GM12878 (cell line): ENCODE results near the gene RETREG3. TPM values are rescaled to one million over a fixed set of nuclear protein-coding genes. Genes with fewer than 3 reads are reported as not detected.

ENCODE experiments used
- ATAC-seq: fragments of 200-7000 bp; cut with Tn5 transposase; 3 replicates; pipeline ENCODE4 v1.9.1; 2020; ENCODE audit warnings: mild to moderate bottlenecking, moderate library complexity
- BruUV-seq: library from RNA; stranded (reverse); fragments of 400-500 nt; replicated peaks from 2 replicates; lab custom pipeline; 2021; lab: Mats Ljungman, UMichigan
- CTCF ChIA-PET: fragments of 300-600 bp; sonication (Branson Sonifier 250); formaldehyde crosslinking; extraction: SDS; loops from one replicate; lab custom pipeline; 2021; ENCODE audit warnings: inconsistent platforms; lab: Yijun Ruan, JAX
- POLR2A ChIA-PET: fragments of 350-600 bp; formaldehyde crosslinking; extraction: SDS; loops from one replicate; lab custom pipeline; 2021; ENCODE audit warnings: inconsistent platforms; lab: Charles Lee
- RAD21 ChIA-PET: fragments of 300-600 bp; sonication (Branson Sonifier 250); formaldehyde crosslinking; loops from one replicate; lab custom pipeline; 2023; ENCODE audit warnings: antibody characterized with exemption; ENCODE audit not compliant: unreplicated experiment; lab: Charles Lee
- SMC1A ChIA-PET: fragments of 300-600 bp; sonication (Branson Sonifier 250); formaldehyde crosslinking; loops from one replicate; lab custom pipeline; 2023; ENCODE audit not compliant: unreplicated experiment, uncharacterized antibody; lab: Charles Lee
- DNase-seq: peaks from one replicate; pipeline ENCODE4 v3.0.0-alpha.2; 2011; ENCODE audit warnings: low read depth, low spot score
- FAIRE-seq: peaks from 3 replicates; lab custom pipeline; 2011; peaks lifted over from hg19 to GRCh38; lab: Jason Lieb, UNC
- H2AFZ ChIP-seq: 2 replicates; pipeline ENCODE4 v1.6.0; 2011; ENCODE audit warnings: low read depth, low read length, control low read depth; ENCODE audit not compliant: control insufficient read depth
- H3K27ac ChIP-seq: 2 replicates; pipeline ENCODE4 v1.5.1; 2011; ENCODE audit warnings: control low read depth; ENCODE audit not compliant: control insufficient read depth, insufficient read depth
- H3K27me3 ChIP-seq, 2 experiments: replicated peaks in 1 of 2; 2 replicates each; pipeline versions ENCODE4 v1.6.0 to v1.6.1; 2011; ENCODE audit warnings: low read length in 1 of 2; ENCODE audit not compliant: control insufficient read depth in 2 of 2, insufficient read depth in 2 of 2
- H3K36me3 ChIP-seq, 2 experiments: 2 replicates each; pipeline ENCODE4 v1.5.1; 2011; ENCODE audit warnings: low read length in 1 of 2; ENCODE audit not compliant: control insufficient read depth in 2 of 2, insufficient read depth in 2 of 2
- H3K4me1 ChIP-seq: 2 replicates; pipeline ENCODE4 v1.6.1; 2011; ENCODE audit warnings: mild to moderate bottlenecking, low read length, moderate library complexity, mixed read lengths; ENCODE audit not compliant: control insufficient read depth, insufficient read depth
- H3K4me2 ChIP-seq: 2 replicates; pipeline ENCODE4 v1.6.0; 2011; ENCODE audit warnings: control low read depth; ENCODE audit not compliant: control insufficient read depth, insufficient read depth
- H3K4me3 ChIP-seq: fragments of 200-600 bp; sonication (generic); 2 replicates; pipeline ENCODE4 v1.5.1; 2016
- H3K79me2 ChIP-seq: 2 replicates; pipeline ENCODE4 v1.6.0; 2011; ENCODE audit warnings: low read length; ENCODE audit not compliant: control insufficient read depth, insufficient read depth
- H3K9ac ChIP-seq: 2 replicates; pipeline ENCODE4 v1.8.0; 2011; ENCODE audit warnings: low read length, control low read depth, mixed read lengths; ENCODE audit not compliant: control insufficient read depth, insufficient read depth
- H3K9me3 ChIP-seq: replicated peaks from 3 replicates; pipeline ENCODE4 v1.5.1; 2011; ENCODE audit warnings: mild to moderate bottlenecking, low read length; ENCODE audit not compliant: control insufficient read depth, insufficient read depth
- H4K20me1 ChIP-seq: 2 replicates; pipeline ENCODE4 v1.6.0; 2011; ENCODE audit not compliant: control insufficient read depth, insufficient read depth
- BACH1 ChIP-seq: fragments of 450-650 bp; IDR thresholded peaks from 2 replicates; pipeline ENCODE4 v1.6.1; 2017; ENCODE audit warnings: mild to moderate bottlenecking, borderline replicate concordance
- CHD4 ChIP-seq: fragments of 200-600 bp; sonication (generic); IDR thresholded peaks from 2 replicates; pipeline ENCODE4 v1.6.1; 2016; ENCODE audit warnings: mild to moderate bottlenecking
- E2F8 ChIP-seq: fragments of 450-650 bp; IDR thresholded peaks from 2 replicates; pipeline ENCODE4 v1.6.1; 2018; ENCODE audit warnings: mild to moderate bottlenecking, low read depth, moderate library complexity; ENCODE audit not compliant: partially characterized antibody
- HSF1 ChIP-seq: fragments of 150-350 bp; IDR thresholded peaks from 2 replicates; pipeline ENCODE4 v1.6.1; 2014; ENCODE audit warnings: mild to moderate bottlenecking, low read depth, low read length
- IKZF2 ChIP-seq, 2 experiments: fragments of 450-650 bp; IDR thresholded peaks; 2 replicates each; pipeline ENCODE4 v1.6.1; 2017; ENCODE audit warnings: mild to moderate bottlenecking in 2 of 2, moderate library complexity in 2 of 2
- SIN3A ChIP-seq: IDR thresholded peaks from 2 replicates; pipeline ENCODE4 v1.6.1; 2012; ENCODE audit warnings: low read depth, low read length, improper control_type of control experiment
- SIX5 ChIP-seq: IDR thresholded peaks from 2 replicates; pipeline ENCODE4 v1.6.1; 2011; ENCODE audit warnings: mild to moderate bottlenecking, low read depth, low read length, moderate library complexity; ENCODE audit not compliant: severe bottlenecking
- SUPT20H ChIP-seq: IDR thresholded peaks from 2 replicates; pipeline ENCODE4 v1.6.1; 2011; ENCODE audit warnings: low read depth, mild to moderate bottlenecking, low read length, moderate library complexity, borderline replicate concordance; ENCODE audit not compliant: control insufficient read depth
- WGBS: methylation state at CpG from one replicate; pipeline ENCODE4 v1.1.6; 2016; ENCODE audit warnings: low lambda C conversion rate; ENCODE audit not compliant: insufficient replicate concordance, insufficient coverage; ENCODE audit errors: missing lambda C conversion rate; 5-methylcytosine and 5-hydroxymethylcytosine counted together
- in situ Hi-C: fragments of 300-500 bp; cut with MboI; formaldehyde crosslinking; loops from 9 replicates; pipeline ENCODE4 v1.14.3; 2018; ENCODE audit warnings: mixed read lengths
- intact Hi-C: fragments of 100-400 bp; cut with micrococcal nuclease; formaldehyde crosslinking; loops from one replicate; pipeline ENCODE4 v1.14.2; 2022; ENCODE audit not compliant: unreplicated experiment
- polyA plus RNA-seq, 11 experiments: library from polyadenylated mRNA; depleted of rRNA in 4 of 11; unstranded in 6 of 11; stranded (reverse) in 5 of 11; fragments of >200 nt; fragmentation: Nextera tagmentation in 4 of 11; fragmentation: Illumina TruSeq in 1 of 11; extraction: Ambion mirVana in 4 of 11; extraction: Trizol in 1 of 11; gene quantifications; 1 replicate in 1 of 11; 2 replicates in 10 of 11; pipeline versions ENCODE4 v1.2.1 to v1.2.3, GENCODE V29; 2011 to 2016; ENCODE audit warnings: inconsistent platforms in 2 of 11, missing spikeins in 2 of 11, low read depth in 1 of 11
- total RNA-seq, 4 experiments: library from RNA; depleted of rRNA in 3 of 4; stranded (reverse); fragments of >200 nt in 3 of 4; fragmentation: Illumina TruSeq in 1 of 4; extraction: Trizol in 1 of 4; gene quantifications; 2 replicates each; pipeline versions ENCODE4 v1.2.1 to v1.2.3, GENCODE V29; 2013 to 2021

Gene RETREG3
- total and polyA plus RNA-seq, 10 of the 15 experiments (the other 5 are each of a cell fraction or from before 2014, with no cell fraction given): 7.0 to 50.6 (median 27.3) TPM

- ATAC-seq (no peak), DNase-seq (no peak), FAIRE-seq (no peak)
- Histone ChIP-seq H2AFZ (no peak overlapping the region), H3K4me3 (no peak overlapping the region), H3K9me3 (no peaks in the 10 kb centered on the region), H3K27me3 (no peaks in the 10 kb centered on the region), H3K9ac (no peak overlapping the region), H3K36me3 (no peaks in the 10 kb centered on the region; a peak in 2 of 4 replicates), H3K79me2 (no peaks in the 10 kb centered on the region), H3K4me1 (peaks cover 11% of the 10 kb centered on the region), H3K4me2 (no peak overlapping the region), H4K20me1 (no peaks in the 10 kb centered on the region), H3K27ac (no peak overlapping the region)
- WGBS: 79% methylated on average over 8 of the region's 8 CpGs
- POLR2A ChIA-PET: interaction anchor here (0.6 kb wide), 1 partner anchor 302 kb away, joined by 3 read pairs; no protein-coding TSS in a partner anchor
- BruUV-seq: no TSS peak
- SMC1A ChIA-PET: no interaction called here
- intact Hi-C loops (loop anchor here (5.0 kb wide), 1 partner anchor 217 kb away; the partner anchor contains the start of gene RAMP2), in situ Hi-C loops (no loop called here)
- CTCF ChIA-PET: interaction anchor here (1.7 kb wide), 1 partner anchor 136 kb away, joined by 6 read pairs; no protein-coding TSS in a partner anchor
- RAD21 ChIA-PET: no interaction called here
- no peak for TF ChIP-seq SIN3A
Measured at GRCh38 chr17:42544874-42545283, 64.3 kb downstream of the RETREG3 start.

- H3K9ac ChIP-seq: no peak overlapping the region
- H4K20me1 ChIP-seq: no peaks in the 10 kb centered on the region
- DNase-seq (no peak), ATAC-seq (no peak), FAIRE-seq (no peak)
- H3K36me3 ChIP-seq: peaks cover 0 to 5% of the 10 kb centered on the region in 2 experiments; a peak in 3 of 4 replicates
- POLR2A ChIA-PET: no interaction called here
- RAD21 ChIA-PET: interaction anchor here (1.2 kb wide), 1 partner anchor 11 kb away, joined by 3 read pairs; no protein-coding TSS in a partner anchor
- H3K79me2 ChIP-seq: no peaks in the 10 kb centered on the region
- H3K4me3 ChIP-seq: no peak overlapping the region
- no peaks in the 10 kb centered on the region for H3K9me3 ChIP-seq
- H2AFZ ChIP-seq: no peak overlapping the region
- CTCF ChIA-PET: no interaction called here
- H3K4me2 ChIP-seq: no peak overlapping the region
- WGBS: 96% methylated on average over 39 of the region's 39 CpGs
- SMC1A ChIA-PET: no interaction called here
- BruUV-seq: no TSS peak
- in situ Hi-C loops: no loop called here
- 0 out of 2 replicates have a peak, but pooled peaks cover 3% of the 10 kb centered on the region for H3K4me1 ChIP-seq
- no peaks in the 10 kb centered on the region for H3K27me3 ChIP-seq
- intact Hi-C loops: no loop called here
- TF ChIP-seq SIX5 (no peak), BACH1 (no peak), HSF1 (no peak), SUPT20H (no peak), IKZF2 (IDR thresholded peaks at IDR 0.05) (no peak), E2F8 (no peak), CHD4 (no peak)
- TF ChIP-seq, all 136 proteins: peak for 0
- H3K27ac ChIP-seq: no peak overlapping the region
Measured at GRCh38 chr17:42543190-42544079, 65.7 kb downstream of the RETREG3 start.
